Smooth muscle cell (in vitro differentiated cells): ENCODE results near the gene RAD51B. TPM values are rescaled to one million over a fixed set of nuclear protein-coding genes. Genes with fewer than 3 reads are reported as not detected.

ENCODE experiments used
- DNase-seq: peaks from one replicate; lab custom pipeline; 2025; ENCODE audit not compliant: unreplicated experiment; lab: John Stamatoyannopoulos, UW
- H2AFZ ChIP-seq: fragments of 200-600 bp; sonication (generic); 2 replicates; pipeline ENCODE4 v1.6.0; 2016; ENCODE audit warnings: antibody characterized with exemption, low read depth, mild to moderate bottlenecking
- H3F3A ChIP-seq: fragments of 200-600 bp; sonication (generic); 2 replicates; pipeline ENCODE4 v1.6.0; 2017; ENCODE audit warnings: antibody characterized with exemption, low read depth
- H3K27ac ChIP-seq: fragments of 200-600 bp; sonication (generic); 2 replicates; pipeline ENCODE4 v1.5.1; 2016; ENCODE audit warnings: low read depth, mild to moderate bottlenecking
- H3K27me3 ChIP-seq: fragments of 200-600 bp; sonication (generic); 2 replicates; pipeline ENCODE4 v1.6.1; 2016; ENCODE audit warnings: low read depth, mild to moderate bottlenecking
- H3K36me3 ChIP-seq: fragments of 200-600 bp; sonication (generic); 2 replicates; pipeline ENCODE4 v1.5.1; 2016; ENCODE audit warnings: low read depth
- H3K4me1 ChIP-seq: fragments of 200-600 bp; sonication (generic); 2 replicates; pipeline ENCODE4 v1.5.1; 2016; ENCODE audit warnings: low read depth
- H3K4me2 ChIP-seq: fragments of 200-600 bp; sonication (generic); 2 replicates; pipeline ENCODE4 v1.6.0; 2016; ENCODE audit warnings: mild to moderate bottlenecking
- H3K4me3 ChIP-seq: fragments of 200-600 bp; sonication (generic); 2 replicates; pipeline ENCODE4 v1.5.1; 2016; ENCODE audit warnings: mild to moderate bottlenecking
- H3K79me2 ChIP-seq: fragments of 200-600 bp; sonication (generic); 2 replicates; pipeline ENCODE4 v1.6.0; 2016; ENCODE audit warnings: low read depth, mild to moderate bottlenecking
- H3K9ac ChIP-seq: fragments of 200-600 bp; sonication (generic); 2 replicates; pipeline ENCODE4 v1.6.0; 2016; ENCODE audit warnings: low read depth
- H3K9me3 ChIP-seq: fragments of 200-600 bp; sonication (generic); replicated peaks from 2 replicates; pipeline ENCODE4 v1.5.1; 2016; ENCODE audit warnings: low read depth
- H4K20me1 ChIP-seq: fragments of 200-600 bp; sonication (generic); 2 replicates; pipeline ENCODE4 v1.6.0; 2016; ENCODE audit warnings: low read depth
- CTCF ChIP-seq: fragments of 200-600 bp; sonication (generic); IDR thresholded peaks from 2 replicates; pipeline ENCODE4 v1.5.1; 2017; ENCODE audit warnings: borderline replicate concordance, mild to moderate bottlenecking, antibody characterized with exemption; ENCODE audit not compliant: insufficient read depth, poor library complexity, severe bottlenecking
- WGBS: methylation state at CpG from one replicate; pipeline ENCODE4 v1.1.7; 2016; ENCODE audit warnings: low lambda C conversion rate; 5-methylcytosine and 5-hydroxymethylcytosine counted together
- polyA plus RNA-seq: library from polyadenylated mRNA; unstranded; fragments of >200 nt; fragmentation: Nextera tagmentation; extraction: Ambion mirVana; gene quantifications from 2 replicates; pipeline ENCODE4 v1.2.1, GENCODE V29; 2016
- total RNA-seq: library from RNA; depleted of rRNA; stranded (reverse); fragments of >200 nt; gene quantifications from 2 replicates; pipeline ENCODE4 v1.2.3, GENCODE V29; 2014

RAD51B gene
- total and polyA plus RNA-seq, 2 experiments from 2014 or later: 4.6 to 5.3 TPM

GRCh38 chr14:68392393-68393141 is 573.0 kb downstream of the RAD51B start:
- H3K27me3 ChIP-seq: no peaks in the 10 kb centered on the region
- no peak overlapping the region for H3K9ac ChIP-seq
- H3K9me3 ChIP-seq: no peaks in the 10 kb centered on the region
- no peaks in the 10 kb centered on the region for H3K36me3 ChIP-seq
- no peak for TF ChIP-seq CTCF
- no peaks in the 10 kb centered on the region for H4K20me1 ChIP-seq
- H3K4me3 ChIP-seq: no peak overlapping the region
- peak overlapping the region; percentile 59 for H2AFZ ChIP-seq
- H3K4me1 ChIP-seq: peaks cover 53% of the 10 kb centered on the region
- H3K79me2 ChIP-seq: no peaks in the 10 kb centered on the region
- 26% methylated on average over 7 of the region's 7 CpGs for WGBS
- peak overlapping the region; percentile 64 for H3K27ac ChIP-seq
- H3F3A ChIP-seq: peaks cover 13% of the 10 kb centered on the region
- no peak for DNase-seq
- H3K4me2 ChIP-seq: peak overlapping the region; percentile 73

GRCh38 chr14:68393259-68393658 is 573.7 kb downstream of the RAD51B start:
- Histone ChIP-seq H3K4me3 (no peak overlapping the region), H3K79me2 (no peaks in the 10 kb centered on the region), H3K9me3 (no peaks in the 10 kb centered on the region), H4K20me1 (no peaks in the 10 kb centered on the region), H3K36me3 (no peaks in the 10 kb centered on the region), H3K9ac (no peak overlapping the region), H3K4me1 (peaks cover 60% of the 10 kb centered on the region), H2AFZ (peak overlapping the region; percentile 59), H3K27ac (peak overlapping the region; percentile 64), H3K4me2 (peak overlapping the region; percentile 73), H3F3A (peaks cover 13% of the 10 kb centered on the region), H3K27me3 (no peaks in the 10 kb centered on the region)
- TF ChIP-seq CTCF: no peak
- no peak for DNase-seq
- 56% methylated on average over 7 of the region's 7 CpGs for WGBS

GRCh38 chr14:68394118-68394763 is 574.7 kb downstream of the RAD51B start:
- H3K9ac ChIP-seq: no peak overlapping the region
- H3K4me1 ChIP-seq: peaks cover 65% of the 10 kb centered on the region
- H3K4me2 ChIP-seq: peak overlapping the region; percentile 44
- no peaks in the 10 kb centered on the region for H3K27me3 ChIP-seq
- peaks cover 13% of the 10 kb centered on the region for H3F3A ChIP-seq
- no peak overlapping the region for H2AFZ ChIP-seq
- H3K79me2 ChIP-seq: no peaks in the 10 kb centered on the region
- H4K20me1 ChIP-seq: no peaks in the 10 kb centered on the region
- no peak overlapping the region for H3K27ac ChIP-seq
- no peak for DNase-seq
- H3K36me3 ChIP-seq: no peaks in the 10 kb centered on the region
- TF ChIP-seq CTCF: no peak
- H3K9me3 ChIP-seq: no peaks in the 10 kb centered on the region
- 68% methylated on average over 6 of the region's 6 CpGs for WGBS
- no peak overlapping the region for H3K4me3 ChIP-seq
